ENCODE results near the gene MET.

DNA sequence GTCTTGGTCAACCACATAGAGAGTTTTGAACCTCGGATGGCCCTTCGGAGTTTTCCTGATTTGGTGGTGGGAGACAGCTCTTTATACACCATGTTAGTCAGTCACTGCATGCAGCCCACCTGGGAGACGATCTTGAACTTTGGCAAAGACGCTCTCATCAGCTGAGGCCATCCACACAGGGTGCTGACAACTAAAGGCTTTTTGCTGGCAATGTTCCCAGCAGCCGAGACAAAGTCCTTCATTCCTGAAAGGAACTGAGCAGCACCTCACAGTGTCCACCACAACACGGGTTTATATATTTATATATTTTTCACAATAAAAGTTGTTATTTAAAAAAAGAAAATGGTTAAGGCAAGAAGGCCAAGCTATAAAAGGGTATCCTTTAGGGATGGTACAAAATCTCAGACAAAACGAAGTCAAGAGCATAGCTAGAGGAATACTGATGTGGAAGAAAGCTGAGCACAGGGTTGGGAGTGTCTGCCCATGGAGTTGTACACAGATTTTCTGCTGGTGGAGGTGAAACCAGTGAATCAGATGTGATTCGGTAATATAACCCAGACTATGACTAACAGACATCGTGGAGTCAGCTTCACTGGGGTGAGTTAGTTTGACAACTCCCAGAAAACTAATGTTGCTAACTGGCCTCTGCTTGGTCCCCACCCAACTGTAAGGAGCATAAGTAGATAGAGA, 163.0 kb downstream of the MET start:
- no peak for TF ChIP-seq GABPA (IDR thresholded peaks at IDR 0.05 in 1 of 2, conservative IDR thresholded peaks at IDR 0.05 in 1 of 2)
- TF ChIP-seq, protein P1, sequence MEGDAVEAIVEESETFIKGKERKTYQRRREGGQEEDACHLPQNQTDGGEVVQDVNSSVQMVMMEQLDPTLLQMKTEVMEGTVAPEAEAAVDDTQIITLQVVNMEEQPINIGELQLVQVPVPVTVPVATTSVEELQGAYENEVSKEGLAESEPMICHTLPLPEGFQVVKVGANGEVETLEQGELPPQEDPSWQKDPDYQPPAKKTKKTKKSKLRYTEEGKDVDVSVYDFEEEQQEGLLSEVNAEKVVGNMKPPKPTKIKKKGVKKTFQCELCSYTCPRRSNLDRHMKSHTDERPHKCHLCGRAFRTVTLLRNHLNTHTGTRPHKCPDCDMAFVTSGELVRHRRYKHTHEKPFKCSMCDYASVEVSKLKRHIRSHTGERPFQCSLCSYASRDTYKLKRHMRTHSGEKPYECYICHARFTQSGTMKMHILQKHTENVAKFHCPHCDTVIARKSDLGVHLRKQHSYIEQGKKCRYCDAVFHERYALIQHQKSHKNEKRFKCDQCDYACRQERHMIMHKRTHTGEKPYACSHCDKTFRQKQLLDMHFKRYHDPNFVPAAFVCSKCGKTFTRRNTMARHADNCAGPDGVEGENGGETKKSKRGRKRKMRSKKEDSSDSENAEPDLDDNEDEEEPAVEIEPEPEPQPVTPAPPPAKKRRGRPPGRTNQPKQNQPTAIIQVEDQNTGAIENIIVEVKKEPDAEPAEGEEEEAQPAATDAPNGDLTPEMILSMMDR (IDR thresholded peaks at IDR 0.05; ENCODE audit: low read depth, low read length, missing input control) = no peak
- TF ChIP-seq, protein P2, sequence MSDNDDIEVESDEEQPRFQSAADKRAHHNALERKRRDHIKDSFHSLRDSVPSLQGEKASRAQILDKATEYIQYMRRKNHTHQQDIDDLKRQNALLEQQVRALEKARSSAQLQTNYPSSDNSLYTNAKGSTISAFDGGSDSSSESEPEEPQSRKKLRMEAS (IDR thresholded peaks at IDR 0.05) = no peak
- no peak for TF ChIP-seq EGR1 (IDR thresholded peaks at IDR 0.05; ENCODE audit: low read depth in 2 of 2)
- TF ChIP-seq, protein P3, sequence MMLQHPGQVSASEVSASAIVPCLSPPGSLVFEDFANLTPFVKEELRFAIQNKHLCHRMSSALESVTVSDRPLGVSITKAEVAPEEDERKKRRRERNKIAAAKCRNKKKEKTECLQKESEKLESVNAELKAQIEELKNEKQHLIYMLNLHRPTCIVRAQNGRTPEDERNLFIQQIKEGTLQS (IDR thresholded peaks at IDR 0.05) = no peak
- no peak for TF ChIP-seq SP1 (IDR thresholded peaks at IDR 0.05)
- TF ChIP-seq TAF1 (conservative IDR thresholded peaks at IDR 0.05) = no peak
- no peak for TF ChIP-seq FOXA1 (IDR thresholded peaks at IDR 0.05)
- no peak for TF ChIP-seq HNF4G (IDR thresholded peaks at IDR 0.05)
- peak in 1 of 2 donors; percentile 22 for TF ChIP-seq RAD21 (IDR thresholded peaks at IDR 0.05)
- TF ChIP-seq, protein P4, sequence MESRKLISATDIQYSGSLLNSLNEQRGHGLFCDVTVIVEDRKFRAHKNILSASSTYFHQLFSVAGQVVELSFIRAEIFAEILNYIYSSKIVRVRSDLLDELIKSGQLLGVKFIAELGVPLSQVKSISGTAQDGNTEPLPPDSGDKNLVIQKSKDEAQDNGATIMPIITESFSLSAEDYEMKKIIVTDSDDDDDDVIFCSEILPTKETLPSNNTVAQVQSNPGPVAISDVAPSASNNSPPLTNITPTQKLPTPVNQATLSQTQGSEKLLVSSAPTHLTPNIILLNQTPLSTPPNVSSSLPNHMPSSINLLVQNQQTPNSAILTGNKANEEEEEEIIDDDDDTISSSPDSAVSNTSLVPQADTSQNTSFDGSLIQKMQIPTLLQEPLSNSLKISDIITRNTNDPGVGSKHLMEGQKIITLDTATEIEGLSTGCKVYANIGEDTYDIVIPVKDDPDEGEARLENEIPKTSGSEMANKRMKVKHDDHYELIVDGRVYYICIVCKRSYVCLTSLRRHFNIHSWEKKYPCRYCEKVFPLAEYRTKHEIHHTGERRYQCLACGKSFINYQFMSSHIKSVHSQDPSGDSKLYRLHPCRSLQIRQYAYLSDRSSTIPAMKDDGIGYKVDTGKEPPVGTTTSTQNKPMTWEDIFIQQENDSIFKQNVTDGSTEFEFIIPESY (IDR thresholded peaks at IDR 0.05) = no peak
